ENCODE data around the gene PAGR1. TPM values are rescaled to one million over a fixed set of nuclear protein-coding genes. Genes with fewer than 3 reads are reported as not detected.

The PAGR1 gene
- total and polyA plus RNA-seq, 9 of the 15 experiments (the other 6 are each of a cell fraction or from before 2014, with no cell fraction given): 1.4 to 58.2 (median 16.8) TPM

DNA sequence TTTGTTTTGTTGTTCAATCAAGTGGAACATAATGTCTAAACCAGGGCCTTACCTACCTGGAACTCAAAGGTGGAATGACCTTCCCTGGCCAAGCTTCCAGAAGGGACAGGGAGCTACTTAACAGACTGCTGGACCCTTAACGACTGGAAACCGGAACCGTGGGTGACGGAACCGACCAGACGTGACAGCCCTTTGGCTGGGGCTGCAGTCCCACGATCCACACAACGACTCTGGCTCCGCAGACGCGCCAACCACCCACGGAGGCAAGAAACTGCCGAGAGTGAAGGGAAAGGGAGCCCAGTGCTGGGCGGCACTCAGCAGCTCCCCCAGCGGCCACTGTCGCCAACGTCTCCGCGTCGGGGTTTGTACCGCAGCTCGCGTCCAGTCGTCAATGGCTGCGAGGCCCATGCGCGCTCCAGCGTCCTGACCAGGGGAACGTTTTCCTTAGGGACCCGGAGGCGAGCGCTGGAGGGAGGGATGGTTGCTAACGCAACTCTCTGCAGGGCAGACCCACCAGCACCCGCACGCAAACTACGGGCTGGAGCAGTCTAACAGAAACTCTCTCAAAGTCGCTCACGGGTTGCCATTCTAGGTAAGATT lies 31.0 kb upstream of the PAGR1 start (continued):
- TF ChIP-seq, protein P1, sequence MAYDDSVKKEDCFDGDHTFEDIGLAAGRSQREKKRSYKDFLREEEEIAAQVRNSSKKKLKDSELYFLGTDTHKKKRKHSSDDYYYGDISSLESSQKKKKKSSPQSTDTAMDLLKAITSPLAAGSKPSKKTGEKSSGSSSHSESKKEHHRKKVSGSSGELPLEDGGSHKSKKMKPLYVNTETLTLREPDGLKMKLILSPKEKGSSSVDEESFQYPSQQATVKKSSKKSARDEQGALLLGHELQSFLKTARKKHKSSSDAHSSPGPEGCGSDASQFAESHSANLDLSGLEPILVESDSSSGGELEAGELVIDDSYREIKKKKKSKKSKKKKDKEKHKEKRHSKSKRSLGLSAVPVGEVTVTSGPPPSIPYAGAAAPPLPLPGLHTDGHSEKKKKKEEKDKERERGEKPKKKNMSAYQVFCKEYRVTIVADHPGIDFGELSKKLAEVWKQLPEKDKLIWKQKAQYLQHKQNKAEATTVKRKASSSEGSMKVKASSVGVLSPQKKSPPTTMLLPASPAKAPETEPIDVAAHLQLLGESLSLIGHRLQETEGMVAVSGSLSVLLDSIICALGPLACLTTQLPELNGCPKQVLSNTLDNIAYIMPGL (CRISPR knock-in tag; IDR thresholded peaks at IDR 0.05): 0 out of 2 replicates have a peak, but pooled peaks have one; percentile 52
- no peak for TF ChIP-seq ZNF274 (IDR thresholded peaks at IDR 0.05; ENCODE audit: borderline replicate concordance, low read depth, low read length)
- TF ChIP-seq MYNN (IDR thresholded peaks at IDR 0.05): 0 out of 2 replicates have a peak, but pooled peaks have one; percentile 13
- TF ChIP-seq MYNN (CRISPR knock-in tag; IDR thresholded peaks at IDR 0.05): no peak
- TF ChIP-seq NBN (IDR thresholded peaks at IDR 0.05; ENCODE audit: low read depth): 0 out of 2 replicates have a peak, but pooled peaks have one; percentile 22
- TF ChIP-seq POLR2G (IDR thresholded peaks at IDR 0.05; ENCODE audit: low read depth, low read length): peak; percentile 35; the same call in 1 of the 2 replicates
- TF ChIP-seq, protein P2, sequence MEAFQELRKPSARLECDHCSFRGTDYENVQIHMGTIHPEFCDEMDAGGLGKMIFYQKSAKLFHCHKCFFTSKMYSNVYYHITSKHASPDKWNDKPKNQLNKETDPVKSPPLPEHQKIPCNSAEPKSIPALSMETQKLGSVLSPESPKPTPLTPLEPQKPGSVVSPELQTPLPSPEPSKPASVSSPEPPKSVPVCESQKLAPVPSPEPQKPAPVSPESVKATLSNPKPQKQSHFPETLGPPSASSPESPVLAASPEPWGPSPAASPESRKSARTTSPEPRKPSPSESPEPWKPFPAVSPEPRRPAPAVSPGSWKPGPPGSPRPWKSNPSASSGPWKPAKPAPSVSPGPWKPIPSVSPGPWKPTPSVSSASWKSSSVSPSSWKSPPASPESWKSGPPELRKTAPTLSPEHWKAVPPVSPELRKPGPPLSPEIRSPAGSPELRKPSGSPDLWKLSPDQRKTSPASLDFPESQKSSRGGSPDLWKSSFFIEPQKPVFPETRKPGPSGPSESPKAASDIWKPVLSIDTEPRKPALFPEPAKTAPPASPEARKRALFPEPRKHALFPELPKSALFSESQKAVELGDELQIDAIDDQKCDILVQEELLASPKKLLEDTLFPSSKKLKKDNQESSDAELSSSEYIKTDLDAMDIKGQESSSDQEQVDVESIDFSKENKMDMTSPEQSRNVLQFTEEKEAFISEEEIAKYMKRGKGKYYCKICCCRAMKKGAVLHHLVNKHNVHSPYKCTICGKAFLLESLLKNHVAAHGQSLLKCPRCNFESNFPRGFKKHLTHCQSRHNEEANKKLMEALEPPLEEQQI (IDR thresholded peaks at IDR 0.05): no peak
- TF ChIP-seq POLR3A (IDR thresholded peaks at IDR 0.05; ENCODE audit: borderline replicate concordance, extremely low read depth, insufficient read depth, insufficient read length): no peak
- TF ChIP-seq, protein P3, sequence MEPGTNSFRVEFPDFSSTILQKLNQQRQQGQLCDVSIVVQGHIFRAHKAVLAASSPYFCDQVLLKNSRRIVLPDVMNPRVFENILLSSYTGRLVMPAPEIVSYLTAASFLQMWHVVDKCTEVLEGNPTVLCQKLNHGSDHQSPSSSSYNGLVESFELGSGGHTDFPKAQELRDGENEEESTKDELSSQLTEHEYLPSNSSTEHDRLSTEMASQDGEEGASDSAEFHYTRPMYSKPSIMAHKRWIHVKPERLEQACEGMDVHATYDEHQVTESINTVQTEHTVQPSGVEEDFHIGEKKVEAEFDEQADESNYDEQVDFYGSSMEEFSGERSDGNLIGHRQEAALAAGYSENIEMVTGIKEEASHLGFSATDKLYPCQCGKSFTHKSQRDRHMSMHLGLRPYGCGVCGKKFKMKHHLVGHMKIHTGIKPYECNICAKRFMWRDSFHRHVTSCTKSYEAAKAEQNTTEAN (CRISPR knock-in tag; IDR thresholded peaks at IDR 0.05): no peak
- TF ChIP-seq, protein P4, sequence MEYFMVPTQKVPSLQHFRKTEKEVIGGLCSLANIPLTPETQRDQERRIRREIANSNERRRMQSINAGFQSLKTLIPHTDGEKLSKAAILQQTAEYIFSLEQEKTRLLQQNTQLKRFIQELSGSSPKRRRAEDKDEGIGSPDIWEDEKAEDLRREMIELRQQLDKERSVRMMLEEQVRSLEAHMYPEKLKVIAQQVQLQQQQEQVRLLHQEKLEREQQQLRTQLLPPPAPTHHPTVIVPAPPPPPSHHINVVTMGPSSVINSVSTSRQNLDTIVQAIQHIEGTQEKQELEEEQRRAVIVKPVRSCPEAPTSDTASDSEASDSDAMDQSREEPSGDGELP (CRISPR knock-in tag; IDR thresholded peaks at IDR 0.05; ENCODE audit: borderline replicate concordance): peak; percentile 60; the same call in 1 of the 2 replicates
- no peak for TF ChIP-seq SAP30 (IDR thresholded peaks at IDR 0.05; ENCODE audit: borderline replicate concordance, insufficient read depth, low read depth, low read length, poor library complexity, severe bottlenecking)
- peak; percentile 87 for TF ChIP-seq CBX1 (IDR thresholded peaks at IDR 0.05; ENCODE audit: low read depth)
- no peak for TF ChIP-seq ZNF695 (CRISPR knock-in tag; IDR thresholded peaks at IDR 0.05)
- no peak for TF ChIP-seq SRSF7 (optimal IDR thresholded peaks at IDR 0.05; ENCODE audit: low read depth, low read length)
- TF ChIP-seq PCBP1 (IDR thresholded peaks at IDR 0.05; ENCODE audit: low read depth, low read length, poor library complexity, severe bottlenecking): no peak
- TF ChIP-seq, protein P5, sequence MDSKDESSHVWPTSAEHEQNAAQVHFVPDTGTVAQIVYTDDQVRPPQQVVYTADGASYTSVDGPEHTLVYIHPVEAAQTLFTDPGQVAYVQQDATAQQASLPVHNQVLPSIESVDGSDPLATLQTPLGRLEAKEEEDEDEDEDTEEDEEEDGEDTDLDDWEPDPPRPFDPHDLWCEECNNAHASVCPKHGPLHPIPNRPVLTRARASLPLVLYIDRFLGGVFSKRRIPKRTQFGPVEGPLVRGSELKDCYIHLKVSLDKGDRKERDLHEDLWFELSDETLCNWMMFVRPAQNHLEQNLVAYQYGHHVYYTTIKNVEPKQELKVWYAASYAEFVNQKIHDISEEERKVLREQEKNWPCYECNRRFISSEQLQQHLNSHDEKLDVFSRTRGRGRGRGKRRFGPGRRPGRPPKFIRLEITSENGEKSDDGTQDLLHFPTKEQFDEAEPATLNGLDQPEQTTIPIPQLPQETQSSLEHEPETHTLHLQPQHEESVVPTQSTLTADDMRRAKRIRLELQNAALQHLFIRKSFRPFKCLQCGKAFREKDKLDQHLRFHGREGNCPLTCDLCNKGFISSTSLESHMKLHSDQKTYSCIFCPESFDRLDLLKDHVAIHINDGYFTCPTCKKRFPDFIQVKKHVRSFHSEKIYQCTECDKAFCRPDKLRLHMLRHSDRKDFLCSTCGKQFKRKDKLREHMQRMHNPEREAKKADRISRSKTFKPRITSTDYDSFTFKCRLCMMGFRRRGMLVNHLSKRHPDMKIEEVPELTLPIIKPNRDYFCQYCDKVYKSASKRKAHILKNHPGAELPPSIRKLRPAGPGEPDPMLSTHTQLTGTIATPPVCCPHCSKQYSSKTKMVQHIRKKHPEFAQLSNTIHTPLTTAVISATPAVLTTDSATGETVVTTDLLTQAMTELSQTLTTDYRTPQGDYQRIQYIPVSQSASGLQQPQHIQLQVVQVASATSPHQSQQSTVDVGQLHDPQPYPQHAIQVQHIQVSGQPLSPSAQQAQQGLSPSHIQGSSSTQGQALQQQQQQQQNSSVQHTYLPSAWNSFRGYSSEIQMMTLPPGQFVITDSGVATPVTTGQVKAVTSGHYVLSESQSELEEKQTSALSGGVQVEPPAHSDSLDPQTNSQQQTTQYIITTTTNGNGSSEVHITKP (IDR thresholded peaks at IDR 0.05; ENCODE audit: partially characterized antibody): no peak
- peak; percentile 51; the same call in 1 of the 2 replicates for TF ChIP-seq ZNF384 (IDR thresholded peaks at IDR 0.05; ENCODE audit: low read depth, low read length)

All from K562 (cell line).